Amniotic epithelial cell (primary cell): ENCODE data around the gene RSF1.

ENCODE experiments used
- DNase-seq: peaks from one replicate; pipeline ENCODE4 v3.0.0-alpha.2; 2010; ENCODE audit warnings: low read depth

RSF1 gene

GRCh38 chr11:77611921-77612320, 208.6 kb downstream of the RSF1 start:
- DNase-seq = peak; percentile 30
